HG03432 (cell line): ENCODE results near the gene ENKUR.
"Not testable (repeated sequence)": the region's sequence is repeated elsewhere in the genome, so short reads cannot be mapped to it uniquely, and the experiment has no call there.

Source experiments
- ATAC-seq: cut with Tn5 transposase; IDR thresholded peaks from one replicate; pipeline ENCODE4 v1.9.1; 2021; ENCODE audit warnings: mild to moderate bottlenecking, moderate library complexity; ENCODE audit not compliant: unreplicated experiment

The ENKUR gene

GRCh38 chr10:25024528-25024927 lies 8.6 kb upstream of the ENKUR start:
- ATAC-seq, result no peak

- no peak for ATAC-seq
These were observed 7.3 kb upstream of the ENKUR start for GRCh38 chr10:25023278-25023677.

- ATAC-seq, result no peak
These were observed 2.7 kb upstream of the ENKUR start for GRCh38 chr10:25018703-25019102.

- ATAC-seq, result no peak
These were observed 1.7 kb upstream of the ENKUR start for GRCh38 chr10:25017661-25018060.

GRCh38 chr10:25017154-25017590 lies 1.2 kb upstream of the ENKUR start:
- no peak for ATAC-seq

- peak; percentile 99 for ATAC-seq
These were observed 607 bp upstream of the ENKUR start, which contains the start of gene THNSL1 for GRCh38 chr10:25016376-25017153. TSS of gene THNSL1 (plus strand) at chr10:25016612. CDS start at chr10:25023224, 6,612 bp downstream.

GRCh38 chr10:25014579-25014978 lies 1.4 kb downstream of the ENKUR start:
- ATAC-seq, result no peak

- not testable (repeated sequence) for ATAC-seq
These were observed 4.4 kb downstream of the ENKUR start for GRCh38 chr10:25011591-25011990.

- no peak for ATAC-seq
These were observed 17.9 kb downstream of the ENKUR start for GRCh38 chr10:24998044-24998443.

GRCh38 chr10:24995072-24995471 lies 20.9 kb downstream of the ENKUR start:
- no peak for ATAC-seq

- ATAC-seq, result no peak
These were observed 22.6 kb downstream of the ENKUR start for GRCh38 chr10:24993237-24993958.

- no peak for ATAC-seq
These were observed 23.3 kb downstream of the ENKUR start for GRCh38 chr10:24992512-24993133.

- no peak for ATAC-seq
These were observed 24.7 kb downstream of the ENKUR start for GRCh38 chr10:24991298-24991697.

GRCh38 chr10:24989867-24990266 lies 26.1 kb downstream of the ENKUR start:
- ATAC-seq, result no peak

GRCh38 chr10:24988831-24989640 lies 26.9 kb downstream of the ENKUR start:
- no peak for ATAC-seq

- ATAC-seq, result no peak
These were observed 31.1 kb downstream of the ENKUR start for GRCh38 chr10:24984906-24985305.

GRCh38 chr10:24983946-24984345 lies 32.0 kb downstream of the ENKUR start:
- ATAC-seq, result no peak

GRCh38 chr10:24983130-24983529 lies 32.8 kb downstream of the ENKUR start:
- no peak for ATAC-seq

- ATAC-seq, result peak; percentile 72
These were observed 33.4 kb downstream of the ENKUR start for GRCh38 chr10:24982319-24983112.

GRCh38 chr10:24981161-24981710 lies 34.7 kb downstream of the ENKUR start:
- no peak for ATAC-seq
